ENCODE measurements around the gene ATG14.

The ATG14 gene

GRCh38 chr14:55370883-55371455 is 40.7 kb downstream of the ATG14 start:
- Histone ChIP-seq H3K18ac (ENCODE audit: low read depth in 1 of 2, low read length in 2 of 2) (no peak overlapping the region), H3K4me1 (ENCODE audit: control insufficient read depth, insufficient read depth, low read depth, low read length) (no peaks in the 10 kb centered on the region), H3K79me1 (replicated peaks; ENCODE audit: low read length, poor library complexity, severe bottlenecking) (peaks cover 6% of the 10 kb centered on the region), H3K27me3 (ENCODE audit: control insufficient read depth in 1 of 2, insufficient read depth in 1 of 2, low read length in 2 of 2) (no peaks in the 10 kb centered on the region), H4K91ac (ENCODE audit: low read length) (no peak overlapping the region), H3K4ac (ENCODE audit: low read depth in 1 of 2, low read length in 2 of 2) (no peak overlapping the region), H3K9ac (ENCODE audit: low read length) (no peak overlapping the region), H2BK12ac (ENCODE audit: low read length in 2 of 2) (no peak overlapping the region), H2BK5ac (ENCODE audit: low read depth, low read length, poor library complexity, severe bottlenecking) (no peak overlapping the region), H3K9me3 (ENCODE audit: control insufficient read depth, low read length) (no peaks in the 10 kb centered on the region), H4K8ac (ENCODE audit: low read length) (no peak overlapping the region), H3K14ac (ENCODE audit: low read length in 2 of 2) (no peak overlapping the region), H3K4me2 (ENCODE audit: low read length, poor library complexity, severe bottlenecking) (no peak overlapping the region), H3K23ac (ENCODE audit: low read length in 2 of 2) (no peak overlapping the region), H3K27ac (ENCODE audit: low read length, poor library complexity, severe bottlenecking) (no peak overlapping the region), H3K36me3 (ENCODE audit: control insufficient read depth in 1 of 2, insufficient read depth in 2 of 2, low read depth in 1 of 2, low read length in 2 of 2) (peaks cover 21 to 64% of the 10 kb centered on the region in 2 experiments), H3K4me3 (ENCODE audit: insufficient read depth in 1 of 2, low read depth in 1 of 2, low read length in 2 of 2) (no peak overlapping the region), H2AFZ (ENCODE audit: low read depth, low read length) (no peak overlapping the region), H2AK5ac (ENCODE audit: low read length, severe bottlenecking) (no peak overlapping the region), H2BK15ac (ENCODE audit: low read depth, poor library complexity, severe bottlenecking) (no peak overlapping the region), H2BK120ac (ENCODE audit: low read depth, low read length) (no peak overlapping the region)
- no peak for DNase-seq
- WGBS: 85% methylated on average over 10 of the region's 11 CpGs

GRCh38 chr14:55366271-55366670 is 45.4 kb downstream of the ATG14 start:
- Histone ChIP-seq H3K79me1 (replicated peaks; ENCODE audit: low read length, poor library complexity, severe bottlenecking) (peaks cover 6% of the 10 kb centered on the region), H2BK120ac (ENCODE audit: low read depth, low read length) (no peak overlapping the region), H3K9me3 (ENCODE audit: control insufficient read depth, low read length) (no peaks in the 10 kb centered on the region), H3K4ac (ENCODE audit: low read depth in 1 of 2, low read length in 2 of 2) (no peak overlapping the region), H3K36me3 (ENCODE audit: control insufficient read depth in 1 of 2, insufficient read depth in 2 of 2, low read depth in 1 of 2, low read length in 2 of 2) (peaks cover 29 to 62% of the 10 kb centered on the region in 2 experiments), H2BK15ac (ENCODE audit: low read depth, poor library complexity, severe bottlenecking) (no peak overlapping the region), H2BK5ac (ENCODE audit: low read depth, low read length, poor library complexity, severe bottlenecking) (no peak overlapping the region), H3K27ac (ENCODE audit: low read length, poor library complexity, severe bottlenecking) (no peak overlapping the region), H3K4me3 (ENCODE audit: insufficient read depth in 1 of 2, low read depth in 1 of 2, low read length in 2 of 2) (no peak overlapping the region), H3K9ac (ENCODE audit: low read length) (no peak overlapping the region), H2AFZ (ENCODE audit: low read depth, low read length) (no peak overlapping the region), H3K14ac (ENCODE audit: low read length in 2 of 2) (no peak overlapping the region), H2BK12ac (ENCODE audit: low read length in 2 of 2) (no peak overlapping the region), H2AK5ac (ENCODE audit: low read length, severe bottlenecking) (no peak overlapping the region), H3K4me2 (ENCODE audit: low read length, poor library complexity, severe bottlenecking) (no peak overlapping the region), H4K8ac (ENCODE audit: low read length) (no peak overlapping the region), H4K91ac (ENCODE audit: low read length) (no peak overlapping the region), H3K4me1 (ENCODE audit: control insufficient read depth, insufficient read depth, low read depth, low read length) (peaks cover 2% of the 10 kb centered on the region), H3K23ac (ENCODE audit: low read length in 2 of 2) (no peak overlapping the region), H3K18ac (ENCODE audit: low read depth in 1 of 2, low read length in 2 of 2) (no peak overlapping the region), H3K27me3 (ENCODE audit: control insufficient read depth in 1 of 2, insufficient read depth in 1 of 2, low read length in 2 of 2) (no peaks in the 10 kb centered on the region)
- 58% methylated on average over 1 of the region's 3 CpGs for WGBS
- peak; percentile 64 for DNase-seq

GRCh38 chr14:55361190-55361589 is 50.4 kb downstream of the ATG14 start:
- H3K23ac ChIP-seq (ENCODE audit: low read length in 2 of 2): no peak overlapping the region
- peaks cover 17% of the 10 kb centered on the region for H3K79me1 ChIP-seq (replicated peaks; ENCODE audit: low read length, poor library complexity, severe bottlenecking)
- H2BK12ac ChIP-seq (ENCODE audit: low read length in 2 of 2): no peak overlapping the region
- H3K36me3 ChIP-seq (ENCODE audit: control insufficient read depth in 1 of 2, insufficient read depth in 2 of 2, low read depth in 1 of 2, low read length in 2 of 2): peaks cover 23% of the 10 kb centered on the region in 2 experiments
- H3K4me3 ChIP-seq (ENCODE audit: insufficient read depth in 1 of 2, low read depth in 1 of 2, low read length in 2 of 2): no peak overlapping the region
- H3K27me3 ChIP-seq (ENCODE audit: control insufficient read depth in 1 of 2, insufficient read depth in 1 of 2, low read length in 2 of 2): no peaks in the 10 kb centered on the region
- H4K91ac ChIP-seq (ENCODE audit: low read length): no peak overlapping the region
- no peak overlapping the region for H3K14ac ChIP-seq (ENCODE audit: low read length in 2 of 2)
- no peak overlapping the region for H3K27ac ChIP-seq (ENCODE audit: low read length, poor library complexity, severe bottlenecking)
- no peaks in the 10 kb centered on the region for H3K9me3 ChIP-seq (ENCODE audit: control insufficient read depth, low read length)
- H3K18ac ChIP-seq (ENCODE audit: low read depth in 1 of 2, low read length in 2 of 2): no peak overlapping the region
- no peak overlapping the region for H3K4me2 ChIP-seq (ENCODE audit: low read length, poor library complexity, severe bottlenecking)
- H4K8ac ChIP-seq (ENCODE audit: low read length): no peak overlapping the region
- no peak overlapping the region for H2BK5ac ChIP-seq (ENCODE audit: low read depth, low read length, poor library complexity, severe bottlenecking)
- no peak overlapping the region for H2BK120ac ChIP-seq (ENCODE audit: low read depth, low read length)
- H2AFZ ChIP-seq (ENCODE audit: low read depth, low read length): no peak overlapping the region
- no peak overlapping the region for H2BK15ac ChIP-seq (ENCODE audit: low read depth, poor library complexity, severe bottlenecking)
- DNase-seq: no peak
- H2AK5ac ChIP-seq (ENCODE audit: low read length, severe bottlenecking): no peak overlapping the region
- no peak overlapping the region for H3K9ac ChIP-seq (ENCODE audit: low read length)
- peaks cover 2% of the 10 kb centered on the region for H3K4me1 ChIP-seq (ENCODE audit: control insufficient read depth, insufficient read depth, low read depth, low read length)
- H3K4ac ChIP-seq (ENCODE audit: low read depth in 1 of 2, low read length in 2 of 2): no peak overlapping the region
- WGBS: 80% methylated on average over 2 of the region's 2 CpGs

GRCh38 chr14:55359307-55359706 is 52.3 kb downstream of the ATG14 start:
- no peak overlapping the region for H2BK120ac ChIP-seq (ENCODE audit: low read depth, low read length)
- no peak overlapping the region for H2AFZ ChIP-seq (ENCODE audit: low read depth, low read length)
- peak; percentile 17 for DNase-seq
- H3K23ac ChIP-seq (ENCODE audit: low read length in 2 of 2): no peak overlapping the region
- H4K91ac ChIP-seq (ENCODE audit: low read length): no peak overlapping the region
- no peaks in the 10 kb centered on the region for H3K27me3 ChIP-seq (ENCODE audit: control insufficient read depth in 1 of 2, insufficient read depth in 1 of 2, low read length in 2 of 2)
- no peak overlapping the region for H3K18ac ChIP-seq (ENCODE audit: low read depth in 1 of 2, low read length in 2 of 2)
- H3K36me3 ChIP-seq (ENCODE audit: control insufficient read depth in 1 of 2, insufficient read depth in 2 of 2, low read depth in 1 of 2, low read length in 2 of 2): peaks cover 28 to 29% of the 10 kb centered on the region in 2 experiments
- H3K4me1 ChIP-seq (ENCODE audit: control insufficient read depth, insufficient read depth, low read depth, low read length): peaks cover 2% of the 10 kb centered on the region
- no peak overlapping the region for H3K9ac ChIP-seq (ENCODE audit: low read length)
- H3K4ac ChIP-seq (ENCODE audit: low read depth in 1 of 2, low read length in 2 of 2): no peak overlapping the region
- no peaks in the 10 kb centered on the region for H3K9me3 ChIP-seq (ENCODE audit: control insufficient read depth, low read length)
- no peak overlapping the region for H2AK5ac ChIP-seq (ENCODE audit: low read length, severe bottlenecking)
- no peak overlapping the region for H3K27ac ChIP-seq (ENCODE audit: low read length, poor library complexity, severe bottlenecking)
- no peak overlapping the region for H4K8ac ChIP-seq (ENCODE audit: low read length)
- H3K14ac ChIP-seq (ENCODE audit: low read length in 2 of 2): no peak overlapping the region
- peaks cover 33% of the 10 kb centered on the region for H3K79me1 ChIP-seq (replicated peaks; ENCODE audit: low read length, poor library complexity, severe bottlenecking)
- no peak overlapping the region for H2BK5ac ChIP-seq (ENCODE audit: low read depth, low read length, poor library complexity, severe bottlenecking)
- no peak overlapping the region for H2BK15ac ChIP-seq (ENCODE audit: low read depth, poor library complexity, severe bottlenecking)
- no peak overlapping the region for H3K4me3 ChIP-seq (ENCODE audit: insufficient read depth in 1 of 2, low read depth in 1 of 2, low read length in 2 of 2)
- H2BK12ac ChIP-seq (ENCODE audit: low read length in 2 of 2): no peak overlapping the region
- WGBS: 55% methylated on average over 1 of the region's 4 CpGs
- H3K4me2 ChIP-seq (ENCODE audit: low read length, poor library complexity, severe bottlenecking): no peak overlapping the region
